GM03348 (cell line): Measurements from ENCODE around the gene SMIM5.
"Not testable (repeated sequence)": the region's sequence is repeated elsewhere in the genome, so short reads cannot be mapped to it uniquely, and the experiment has no call there.

ENCODE experiments used
- DNase-seq: peaks from one replicate; pipeline ENCODE4 v3.0.0; 2012; ENCODE audit warnings: low spot score

SMIM5 gene, protein sequence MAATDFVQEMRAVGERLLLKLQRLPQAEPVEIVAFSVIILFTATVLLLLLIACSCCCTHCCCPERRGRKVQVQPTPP

DNA sequence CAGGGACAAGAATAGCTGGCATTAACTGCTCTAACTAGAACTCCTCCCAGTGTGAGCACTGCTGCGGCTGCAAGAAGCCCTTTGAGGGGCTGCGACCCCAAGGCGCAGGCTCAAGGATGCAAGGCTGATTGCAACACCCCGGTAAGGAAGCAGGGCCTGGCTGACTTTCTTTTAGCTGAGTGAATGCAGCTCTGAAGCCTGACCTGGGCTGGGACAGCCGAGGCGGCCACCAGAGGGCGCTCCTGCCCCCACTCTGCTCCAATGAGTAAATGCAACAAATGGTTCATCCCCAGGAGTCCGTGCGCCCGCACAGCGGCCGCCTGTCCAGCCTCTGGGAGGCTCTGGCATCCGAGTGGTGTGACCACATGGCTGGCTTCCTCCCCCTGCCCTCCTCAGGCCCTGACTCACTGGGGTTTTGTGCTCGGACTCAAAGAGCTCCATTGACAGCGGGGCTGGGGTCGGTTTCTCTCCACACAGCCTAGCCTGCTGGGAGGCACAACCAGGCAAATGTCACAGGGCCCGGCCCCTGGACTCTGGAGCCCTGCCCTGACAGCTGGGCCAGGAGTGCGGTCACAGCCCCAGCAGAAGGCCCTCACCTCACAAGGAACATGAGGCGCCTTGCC lies at the start of gene SMIM5:
Gene SMIM5 (plus strand): TSS at position 572 of the 623 bp plus-strand sequence. CDS start 6,768 bp downstream, outside the sequence.
- DNase-seq = peak; percentile 96

- DNase-seq = no peak
These were observed 48.4 kb upstream of the SMIM5 start for GRCh38 chr17:75584849-75585175.

DNA sequence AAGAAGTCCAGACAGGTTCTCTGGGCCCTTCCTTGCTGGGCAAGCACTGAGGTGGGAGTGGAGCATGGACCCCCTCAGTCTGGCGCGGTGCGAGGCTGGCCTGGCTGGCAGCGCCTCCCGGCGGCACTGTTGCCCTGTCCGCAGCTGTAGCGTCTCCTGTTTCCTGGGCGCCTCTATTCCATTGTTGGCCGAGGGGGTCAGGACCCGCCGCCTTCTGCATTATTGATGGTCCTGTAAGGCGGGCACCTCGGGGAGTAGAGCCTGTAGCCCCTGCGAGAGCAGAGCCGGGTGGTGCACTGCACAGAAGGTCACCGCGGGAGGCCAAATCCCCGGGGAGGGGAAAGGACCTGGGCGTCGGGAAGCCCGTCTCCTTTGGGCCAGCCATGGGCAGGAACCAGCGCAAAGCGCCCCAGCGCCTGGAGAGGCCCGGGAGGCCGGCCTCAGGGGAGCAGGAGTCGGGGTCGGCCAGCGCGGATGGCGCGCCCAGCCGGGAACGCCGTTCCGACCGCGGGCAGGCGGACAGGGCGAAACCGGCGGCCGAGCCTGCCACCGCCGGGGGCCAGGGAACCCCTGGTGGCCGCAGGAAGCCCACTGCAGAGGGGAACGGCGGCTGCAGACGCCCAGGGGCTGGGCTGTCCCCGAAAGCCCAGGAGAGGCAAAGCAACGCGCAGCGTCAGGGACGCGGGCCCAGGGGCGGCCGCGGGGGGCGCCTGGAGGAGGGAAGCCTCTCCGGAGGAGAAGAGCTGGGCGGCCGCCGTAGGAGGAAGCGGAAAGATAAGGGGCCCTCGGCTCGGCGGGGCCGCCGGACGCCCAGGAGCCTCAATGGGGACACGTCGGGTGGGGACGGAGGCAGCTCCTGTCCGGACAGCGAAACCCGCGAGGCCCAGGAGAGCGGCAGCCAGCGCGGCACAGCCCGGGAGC lies 45.3 kb upstream of the SMIM5 start, which contains the start of gene MYO15B:
Gene MYO15B (plus strand): TSS at position 126 of the 921 bp plus-strand sequence. CDS start 258 bp downstream, at position 384.
- no peak for DNase-seq

GRCh38 chr17:75588596-75589011 lies 44.6 kb upstream of the SMIM5 start:
- DNase-seq = no peak

DNA sequence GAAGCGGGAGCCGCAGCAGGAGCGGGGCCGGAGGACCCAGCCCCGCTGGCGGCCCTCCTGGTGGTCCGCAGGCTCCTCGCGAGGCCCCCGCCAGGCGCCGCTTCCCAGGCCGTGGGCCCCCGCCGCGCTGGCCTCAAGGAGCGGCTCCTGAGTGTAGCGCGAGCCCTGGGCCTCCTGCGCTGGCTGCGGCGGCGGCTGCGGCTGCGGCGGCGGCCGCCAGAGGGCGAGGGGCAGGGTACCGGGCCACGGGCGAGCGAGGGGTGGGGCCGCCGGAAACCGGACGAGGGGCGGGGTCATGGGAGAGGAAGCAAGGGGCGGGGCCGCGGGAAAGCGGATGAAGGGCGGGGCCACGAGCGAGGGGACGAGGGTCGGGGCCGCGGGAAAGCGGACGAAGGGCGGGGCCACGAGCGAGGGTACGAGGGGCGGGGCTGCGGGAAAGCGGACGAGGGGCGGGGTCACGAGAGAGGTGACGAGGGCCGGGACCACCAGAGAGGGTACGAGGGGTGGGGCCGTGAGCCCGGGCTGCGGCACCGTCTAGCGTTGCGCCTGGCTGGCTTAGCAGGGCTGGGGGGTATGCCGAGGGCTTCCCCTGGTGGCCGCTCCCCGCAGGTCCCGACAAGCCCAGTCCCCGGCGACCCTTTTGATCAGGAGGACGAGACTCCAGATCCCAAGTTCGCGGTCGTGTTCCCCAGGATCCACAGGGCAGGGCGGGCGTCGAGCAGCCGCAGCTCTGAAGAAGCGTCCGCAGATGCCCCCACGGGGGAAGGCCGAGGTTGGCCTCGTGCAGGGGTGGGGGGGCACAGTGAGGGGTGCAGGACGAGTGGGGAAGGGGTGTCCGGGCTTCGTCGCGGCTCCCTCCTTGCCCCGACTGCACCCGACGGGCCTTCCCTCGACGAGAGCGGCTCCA lies 44.0 kb upstream of the SMIM5 start:
- DNase-seq = peak; percentile 100

DNA sequence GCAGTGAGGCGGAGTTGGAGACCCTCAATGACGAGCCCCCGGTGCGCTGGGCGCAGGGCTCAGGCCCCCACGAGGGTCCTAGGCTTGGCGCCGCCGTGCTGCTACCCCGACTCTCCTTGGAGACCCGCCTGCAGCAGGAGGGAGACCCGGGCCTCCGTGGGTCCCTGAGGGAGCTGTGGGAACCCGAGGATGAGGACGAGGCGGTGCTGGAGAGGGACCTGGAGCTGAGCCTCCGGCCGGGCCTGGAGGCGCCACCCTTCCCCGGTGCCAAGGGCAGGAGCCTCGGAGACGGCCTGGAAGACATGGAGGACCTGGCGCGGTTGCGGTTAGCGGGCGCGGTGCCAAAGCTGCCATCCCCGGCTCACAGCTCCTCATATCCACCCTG lies 43.3 kb upstream of the SMIM5 start:
- no peak for DNase-seq

DNA sequence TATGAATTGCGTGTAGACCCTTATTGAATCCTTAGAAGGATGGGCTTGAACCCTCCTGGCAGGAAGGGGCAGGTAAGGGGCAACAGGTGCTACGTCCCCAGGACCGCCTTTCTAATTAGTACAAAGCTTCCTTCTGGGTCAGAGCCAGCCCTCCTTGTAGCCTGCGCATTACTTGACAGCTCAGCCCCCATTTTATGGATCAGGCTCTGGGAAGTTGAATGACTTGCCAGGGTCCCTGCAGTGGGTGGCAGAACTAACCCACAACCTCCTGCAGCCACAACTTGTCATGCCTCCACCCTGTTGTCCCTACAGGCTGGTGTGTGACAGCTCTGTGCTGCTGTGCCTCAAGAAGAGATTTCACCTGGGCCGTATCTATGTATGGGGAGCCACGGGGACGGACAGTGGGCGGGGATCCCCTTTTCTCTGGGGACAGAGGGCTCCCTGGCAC lies 42.9 kb upstream of the SMIM5 start:
- no peak for DNase-seq

- no peak for DNase-seq
These were observed 42.1 kb upstream of the SMIM5 start for GRCh38 chr17:75590849-75591721.

DNA sequence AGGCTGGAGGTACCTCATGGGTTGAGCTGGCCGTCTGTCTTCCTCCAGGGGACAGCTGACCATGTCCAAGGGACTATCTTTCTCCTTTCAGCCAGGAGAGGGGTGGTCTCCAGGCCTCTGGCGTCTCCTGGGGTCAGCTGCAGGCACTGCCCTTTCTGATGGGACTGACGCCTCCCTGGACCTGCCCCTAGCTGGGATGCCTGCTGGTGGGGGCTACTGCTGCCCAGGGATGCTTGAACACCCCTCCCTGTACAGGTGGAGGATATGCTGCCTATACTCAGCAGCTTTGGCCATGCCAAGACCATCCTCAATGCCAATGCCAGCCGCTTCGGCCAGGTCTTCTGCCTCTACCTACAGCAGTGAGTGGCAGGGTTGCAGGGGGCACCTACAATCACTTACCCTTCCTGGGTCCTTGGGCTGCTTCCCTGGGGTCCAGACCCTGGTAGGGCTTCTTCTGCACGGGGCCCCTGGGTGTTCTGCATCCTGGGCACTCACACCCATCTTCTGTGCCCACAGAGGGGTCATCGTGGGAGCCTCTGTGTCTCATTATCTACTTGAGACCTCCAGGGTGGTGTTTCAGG lies 41.4 kb upstream of the SMIM5 start:
- no peak for DNase-seq

DNA sequence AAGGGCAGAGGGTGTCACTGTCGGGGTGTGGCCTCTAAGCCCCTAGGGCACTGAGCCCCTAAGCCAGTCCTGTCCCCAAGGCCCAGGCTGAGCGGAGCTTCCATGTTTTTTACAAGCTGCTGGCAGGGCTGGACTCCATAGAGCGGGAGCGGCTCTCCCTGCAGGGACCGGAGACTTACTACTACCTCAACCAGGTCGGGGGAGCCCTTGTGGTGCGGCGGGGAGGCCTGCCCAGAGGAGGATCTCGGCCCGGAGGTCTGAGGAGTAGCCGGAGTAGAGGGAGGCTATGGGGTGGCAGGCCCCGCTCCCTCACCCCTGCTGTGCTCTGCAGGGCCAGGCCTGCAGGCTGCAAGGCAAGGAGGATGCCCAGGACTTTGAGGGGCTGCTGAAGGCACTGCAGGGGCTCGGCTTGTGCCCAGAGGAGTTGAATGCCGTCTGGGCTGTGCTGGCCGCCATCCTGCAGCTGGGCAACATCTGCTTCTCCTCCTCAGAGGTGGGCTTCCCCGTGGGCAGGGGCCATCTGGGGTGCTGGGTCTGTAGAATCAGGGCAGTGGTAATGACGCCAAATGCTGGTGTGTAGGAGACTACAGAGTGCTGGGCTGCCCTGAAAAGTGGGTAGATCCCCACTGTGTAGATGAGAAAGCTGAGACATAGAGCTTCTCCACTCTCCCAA lies 40.8 kb upstream of the SMIM5 start:
- DNase-seq = no peak

DNA sequence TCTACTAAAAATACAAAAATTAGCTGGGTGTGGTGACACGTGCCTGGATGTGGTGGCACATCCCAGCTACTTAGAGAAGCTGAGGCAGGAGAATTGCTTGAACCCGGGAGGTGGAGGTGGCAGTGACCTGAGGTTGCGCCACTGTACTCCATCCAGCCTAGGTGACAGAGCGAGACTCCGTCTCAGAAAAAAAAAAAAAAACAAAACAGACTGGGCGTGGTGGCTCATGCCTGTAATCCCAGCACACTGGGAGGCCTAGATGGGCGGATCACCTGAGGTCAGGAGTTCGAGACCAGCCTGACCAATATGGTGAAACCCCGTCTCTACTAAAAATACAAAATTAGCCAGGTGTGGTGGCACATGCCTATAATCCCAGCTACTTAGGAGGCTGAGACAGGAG lies 39.8 kb upstream of the SMIM5 start:
- DNase-seq = not testable (repeated sequence)

- DNase-seq = no peak
These were observed 38.5 kb upstream of the SMIM5 start for GRCh38 chr17:75594499-75595283.

GRCh38 chr17:75595284-75595919 lies 37.8 kb upstream of the SMIM5 start:
- DNase-seq = no peak

- DNase-seq = no peak
These were observed 37.3 kb upstream of the SMIM5 start for GRCh38 chr17:75595920-75596313.

GRCh38 chr17:75596320-75597087 lies 36.7 kb upstream of the SMIM5 start:
- DNase-seq = no peak

DNA sequence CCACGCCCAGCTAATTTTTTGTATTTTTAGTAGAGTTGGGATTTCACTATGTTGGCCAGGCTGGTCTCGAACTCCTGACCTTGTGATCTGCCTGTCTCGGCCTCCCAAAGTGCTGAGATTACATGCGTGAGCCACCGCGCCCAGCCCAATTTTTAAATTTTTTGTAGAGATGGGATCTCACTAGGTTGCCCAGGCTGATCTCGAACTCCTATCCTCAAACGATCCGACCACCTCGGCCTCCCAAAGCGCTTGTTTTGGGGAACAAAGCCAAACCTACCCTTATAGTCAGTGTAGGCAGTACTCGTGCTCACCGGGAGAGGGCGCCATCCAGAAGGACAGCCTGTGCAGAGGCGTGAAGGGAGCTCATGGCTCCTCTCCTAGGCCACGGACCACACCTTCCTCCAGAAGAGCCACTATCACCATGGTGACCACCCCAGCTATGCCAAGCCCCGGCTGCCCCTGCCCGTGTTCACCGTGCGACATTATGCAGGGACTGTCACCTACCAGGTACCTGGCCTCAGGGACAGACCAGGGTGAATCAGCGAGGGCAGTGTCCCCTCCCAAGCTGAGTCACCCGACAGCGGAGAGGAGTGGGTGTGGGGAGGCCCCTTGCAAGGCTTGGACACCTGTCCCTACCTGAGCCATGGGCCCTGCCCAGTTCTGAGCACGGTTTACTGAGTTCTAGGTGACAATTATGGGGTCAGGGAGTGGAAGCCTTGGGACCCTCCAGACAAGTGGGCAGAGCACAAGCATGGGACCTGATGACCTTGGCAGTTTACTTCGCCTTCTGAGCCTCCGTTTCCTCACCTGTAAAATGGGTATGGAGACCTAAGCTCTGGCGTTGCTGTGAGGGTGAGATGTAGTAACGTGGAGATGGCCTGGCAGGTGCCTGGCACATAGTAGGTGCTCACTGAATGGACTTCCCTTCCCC lies 31.9 kb upstream of the SMIM5 start:
- DNase-seq = peak; percentile 65

GRCh38 chr17:75602644-75603043 lies 30.6 kb upstream of the SMIM5 start:
- DNase-seq = no peak
